Measurements from ENCODE around the gene NHS. TPM values are rescaled to one million over a fixed set of nuclear protein-coding genes. Genes with fewer than 3 reads are reported as not detected.

The NHS gene
- 3.4 TPM for polyA plus RNA-seq (2013, experiment 1 of 2; ENCODE audit: insufficient read length)
- polyA plus RNA-seq (2013, experiment 2 of 2; ENCODE audit: insufficient read length), result 4.4 TPM

DNA sequence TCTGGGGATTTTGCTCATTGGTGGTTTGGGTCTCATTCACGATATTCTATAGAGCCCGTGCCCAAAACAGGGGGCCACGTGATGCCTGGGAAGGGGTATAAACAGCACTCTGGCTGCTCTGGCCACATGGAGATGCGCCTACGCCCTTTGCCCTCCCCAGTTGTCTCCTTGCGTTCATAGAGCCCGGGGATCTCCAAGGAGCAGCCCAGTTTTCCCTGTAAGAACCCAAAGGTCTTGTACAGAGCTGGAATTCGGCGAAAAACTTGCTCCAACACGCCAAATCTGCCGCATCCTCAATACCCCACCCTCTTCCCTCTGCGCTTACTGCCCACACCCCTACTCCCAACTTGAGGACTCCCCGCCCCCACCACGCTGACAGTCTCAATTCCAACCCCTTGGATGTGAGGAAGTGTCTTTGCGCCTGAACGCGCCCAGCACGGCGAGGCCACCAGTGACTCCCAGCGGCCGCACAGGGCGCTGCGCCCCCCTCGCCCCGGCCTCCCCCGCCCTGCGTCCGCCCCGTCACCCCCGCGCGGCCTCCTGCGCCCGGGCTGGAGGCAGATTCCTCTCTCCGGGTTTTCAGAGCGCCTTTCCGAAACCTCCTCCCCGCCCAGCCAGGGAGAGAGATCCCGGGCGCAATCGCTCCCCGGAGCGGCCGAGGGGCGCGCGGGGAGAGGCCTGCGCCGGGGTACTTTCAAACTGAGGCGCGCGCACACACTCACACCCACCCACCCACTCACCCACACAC, at the start of gene NHS:
Gene NHS, plus strand, starts transcription at position 582 of the 748 bp plus-strand sequence. CDS start 558 bp downstream, outside the sequence.
- peak; percentile 83 for DNase-seq

- no peak for DNase-seq
These were observed 46.2 kb upstream of the NHS start for GRCh38 chrX:17328837-17329236.

DNA sequence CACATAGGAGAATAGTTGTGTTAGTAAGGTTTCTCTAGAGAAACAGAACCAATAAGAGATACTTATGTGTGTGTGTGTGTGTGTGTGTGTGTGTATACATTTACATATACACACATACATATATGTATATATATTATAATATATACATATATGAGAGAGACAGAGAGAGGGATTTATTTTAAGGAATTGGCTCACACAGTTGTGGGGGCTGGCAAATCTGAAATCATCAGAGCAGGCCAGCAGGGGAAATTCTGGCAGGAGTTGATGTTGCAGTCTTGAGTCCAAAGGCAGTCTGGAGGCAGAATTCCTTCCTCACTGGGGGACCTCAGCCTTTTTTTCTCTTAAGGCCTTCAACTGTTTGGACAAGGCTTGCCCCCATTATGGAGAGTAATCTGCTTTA, 38.6 kb upstream of the NHS start:
- DNase-seq, result no peak

DNA sequence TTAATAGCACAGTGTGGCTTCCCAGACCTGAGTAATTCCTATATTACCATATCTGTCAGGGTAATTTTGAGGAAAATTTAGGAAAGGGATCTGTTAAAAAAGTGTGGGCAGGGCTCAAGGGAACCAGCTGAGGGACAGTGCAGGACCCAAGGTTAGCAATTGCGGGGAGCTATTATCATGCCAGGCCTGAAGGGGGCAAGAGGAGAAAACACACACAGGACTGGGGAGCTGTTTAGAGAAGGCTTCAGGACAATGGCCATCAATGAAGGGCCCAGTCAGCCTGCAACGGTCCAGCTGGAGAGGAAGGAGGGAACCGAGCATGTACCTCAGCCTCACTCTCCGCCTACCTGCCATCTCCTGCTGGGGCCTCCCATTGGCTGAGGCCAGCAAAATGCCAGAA, 19.0 kb upstream of the NHS start:
- no peak for DNase-seq

GRCh38 chrX:17359500-17359899, 15.5 kb upstream of the NHS start:
- DNase-seq, result no peak

DNA sequence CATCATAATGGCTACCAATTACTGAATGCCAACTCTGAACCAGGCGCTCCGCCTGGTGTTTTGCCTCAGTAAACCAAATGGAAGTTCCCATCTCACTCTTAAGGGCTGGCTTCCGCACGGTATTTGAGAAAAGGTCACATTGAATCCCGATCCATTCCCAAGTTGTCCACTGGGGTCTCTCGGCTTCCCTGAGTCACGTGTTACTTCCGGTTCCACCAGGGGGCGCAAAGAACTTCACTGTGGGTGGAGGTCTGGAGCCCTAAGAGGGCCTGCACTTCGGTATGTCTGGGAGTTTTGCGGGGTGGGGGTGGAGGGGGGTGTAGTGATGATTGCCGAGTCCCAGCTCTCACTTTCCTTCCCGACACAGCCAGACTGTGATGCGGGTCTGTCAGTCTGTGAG, 13.4 kb upstream of the NHS start:
- DNase-seq, result no peak

DNA sequence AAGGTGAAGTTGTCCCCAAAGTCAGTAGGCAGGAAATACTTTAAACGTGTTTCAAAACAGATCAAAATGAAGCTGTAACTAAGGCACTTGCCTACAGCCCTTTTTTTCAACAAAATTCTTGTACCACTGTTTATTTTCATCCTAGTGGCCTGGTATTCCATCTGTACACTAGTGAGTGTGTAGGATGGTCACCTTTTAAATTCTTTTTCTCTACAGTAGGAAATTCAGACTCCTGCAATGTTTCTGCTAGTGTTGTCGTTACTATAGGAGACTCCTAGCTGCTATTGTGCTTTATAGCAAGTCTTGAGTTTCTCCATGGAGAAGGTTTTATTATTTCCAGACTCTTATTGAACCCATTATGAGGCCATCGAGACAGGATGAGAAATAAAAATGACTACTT, 7.0 kb upstream of the NHS start:
- no peak for DNase-seq

- no peak for DNase-seq
These were observed 5.7 kb upstream of the NHS start for GRCh38 chrX:17369309-17369708.

DNA sequence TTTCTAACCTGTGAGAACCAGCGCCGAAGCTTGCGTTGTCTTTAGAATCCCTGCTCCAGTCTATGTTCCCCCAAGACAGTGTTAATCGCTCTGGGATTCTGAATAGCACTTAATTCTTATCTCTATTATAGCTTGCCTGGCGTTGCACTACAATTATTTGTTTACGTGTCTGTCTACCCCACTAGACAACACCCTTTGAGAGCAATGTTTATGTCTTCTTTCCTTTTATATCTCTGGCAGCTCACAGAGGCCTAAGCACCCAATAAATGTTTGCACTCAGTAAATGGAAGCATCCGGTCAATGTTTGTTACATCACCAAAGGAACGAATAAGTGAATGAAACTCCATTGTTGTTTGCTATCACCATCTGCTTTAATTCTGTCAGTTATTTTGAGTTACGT, 4.8 kb upstream of the NHS start:
- no peak for DNase-seq

GRCh38 chrX:17372052-17372451, 2.9 kb upstream of the NHS start:
- DNase-seq, result no peak

DNA sequence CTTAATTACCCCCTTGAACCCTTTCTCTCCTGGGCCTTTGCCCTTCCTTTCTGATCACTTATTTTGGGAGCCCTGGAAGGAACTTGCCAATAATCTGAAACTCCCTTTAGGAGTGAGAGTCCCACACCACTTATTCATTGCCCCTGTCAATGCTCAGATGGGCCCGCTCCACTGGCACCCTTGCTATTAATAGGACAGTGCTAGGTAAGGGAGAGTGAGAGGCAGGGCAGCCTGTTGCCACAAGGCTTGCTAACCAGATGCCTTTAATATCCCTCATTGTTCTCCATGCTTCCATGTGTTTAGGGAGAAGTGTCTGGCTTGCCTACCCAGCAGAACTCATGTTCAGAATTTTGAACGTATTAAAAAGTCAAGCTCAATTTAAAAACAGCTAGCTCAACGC, 1.7 kb upstream of the NHS start:
- DNase-seq, result no peak

GRCh38 chrX:17375367-17375636, 302 bp downstream of the NHS start:
- DNase-seq, result no peak

DNA sequence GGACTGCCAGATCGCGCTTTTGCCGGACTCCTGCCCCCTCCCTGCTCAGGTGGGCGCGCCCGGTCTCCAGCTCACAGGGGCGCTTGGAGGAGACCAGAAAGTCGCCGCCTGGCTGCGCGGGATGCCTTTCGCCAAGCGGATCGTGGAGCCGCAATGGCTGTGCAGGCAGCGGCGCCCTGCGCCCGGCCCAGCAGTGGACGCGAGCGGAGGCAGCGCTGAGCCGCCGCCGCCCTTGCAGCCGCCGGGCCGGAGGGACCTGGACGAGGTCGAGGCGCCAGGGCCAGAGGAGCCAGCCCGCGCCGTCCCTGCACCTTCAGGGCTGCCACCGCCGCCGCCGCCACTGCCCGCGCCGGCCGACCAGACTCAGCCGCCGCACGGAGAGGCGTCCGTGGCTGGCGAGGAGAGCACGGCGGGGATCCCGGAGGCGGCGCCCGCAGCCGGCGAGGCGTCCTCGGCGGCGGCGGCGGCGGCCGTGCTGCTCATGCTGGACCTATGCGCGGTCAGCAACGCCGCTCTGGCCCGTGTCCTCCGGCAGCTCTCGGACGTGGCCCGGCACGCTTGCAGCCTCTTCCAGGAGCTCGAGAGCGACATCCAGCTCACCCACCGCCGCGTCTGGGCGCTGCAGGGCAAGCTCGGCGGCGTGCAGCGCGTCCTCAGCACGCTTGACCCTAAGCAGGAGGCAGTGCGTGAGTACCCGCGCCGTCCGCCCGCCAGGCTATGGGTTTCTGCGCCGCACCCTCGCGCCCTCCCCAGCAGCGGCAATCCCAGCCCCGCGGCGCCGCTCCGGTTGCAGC, 834 bp downstream of the NHS start:
- no peak for DNase-seq

DNA sequence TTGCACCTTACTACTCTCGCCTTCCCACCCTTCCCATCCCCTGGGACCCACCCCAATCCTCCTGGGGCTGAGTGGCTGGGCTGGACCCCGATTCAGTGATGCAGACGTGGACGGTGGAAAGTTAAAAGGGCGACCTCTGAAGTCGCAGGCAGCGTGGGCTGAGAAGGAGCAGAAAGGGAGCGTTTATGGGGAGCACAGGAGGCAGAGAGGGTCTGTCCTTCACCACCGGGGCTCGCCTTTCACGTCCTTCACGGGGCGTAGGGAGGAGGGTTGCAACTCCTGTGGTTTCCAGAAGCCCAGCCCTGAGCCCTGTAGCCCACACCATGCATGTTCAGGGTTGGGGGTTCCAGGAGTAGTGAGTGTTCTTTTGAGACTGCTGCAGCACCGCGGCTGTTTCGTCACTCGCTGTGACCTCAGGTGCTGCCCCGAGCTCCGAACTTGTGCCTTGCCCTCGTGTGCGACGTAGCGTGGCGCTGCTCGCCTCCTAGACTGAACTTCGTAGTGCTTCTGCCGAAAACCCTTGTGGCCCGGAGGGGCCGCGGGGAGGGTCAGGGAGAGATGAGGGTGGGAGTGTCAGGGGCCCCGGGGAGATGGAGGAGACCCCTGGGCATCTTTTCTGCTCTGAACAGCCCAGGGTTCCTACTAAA, 1.6 kb downstream of the NHS start:
- no peak for DNase-seq

DNA sequence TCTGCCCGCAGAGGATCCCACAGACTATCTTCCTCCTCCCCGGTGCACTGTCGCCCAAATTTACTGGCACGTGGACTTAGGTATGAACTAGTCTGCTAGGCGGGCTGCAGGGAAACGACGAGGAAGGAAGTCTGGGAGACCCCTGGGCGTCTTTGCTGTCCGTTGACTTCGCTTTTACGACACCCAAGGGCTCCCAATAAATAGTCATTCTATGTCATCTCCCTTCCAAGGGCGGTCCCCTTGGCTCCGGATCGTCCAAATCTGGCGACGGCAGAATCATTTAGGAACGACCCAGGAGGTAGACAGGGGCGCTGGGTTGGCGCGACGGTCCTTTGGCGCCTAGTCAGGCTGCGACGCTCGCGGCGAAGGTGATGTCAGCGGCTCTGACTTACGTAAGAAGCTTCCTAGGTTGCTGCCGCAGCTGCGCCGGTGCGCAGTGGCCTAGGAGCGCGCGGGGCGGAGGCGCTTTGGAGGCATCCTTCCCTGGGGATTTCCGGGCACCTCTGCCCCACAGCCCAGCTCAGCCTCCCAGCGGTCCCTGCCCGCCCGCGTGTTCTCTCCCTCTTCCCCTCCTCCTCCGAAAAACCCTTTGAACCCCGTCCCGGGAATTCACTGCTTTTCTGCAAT, 2.2 kb downstream of the NHS start:
- no peak for DNase-seq

DNA sequence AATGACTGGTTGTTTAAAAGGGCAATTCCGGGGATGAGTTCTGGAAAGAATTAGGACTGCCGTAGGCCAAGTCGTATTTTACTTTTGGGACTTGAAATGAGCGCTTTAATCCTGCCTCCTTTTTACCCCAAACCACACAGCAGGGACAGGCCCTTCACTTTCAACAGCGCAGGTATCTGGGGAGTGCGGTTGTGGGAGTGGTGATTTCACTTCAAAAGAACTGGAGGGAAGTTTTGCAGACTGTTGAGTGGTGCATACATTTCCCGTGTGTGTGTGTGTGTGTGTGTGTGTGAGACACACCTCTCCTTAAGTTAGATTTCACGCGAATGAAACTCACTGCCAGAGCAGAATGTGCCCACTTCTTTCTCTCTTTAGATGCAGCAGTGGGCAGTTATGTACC, 2.8 kb downstream of the NHS start:
- no peak for DNase-seq

DNA sequence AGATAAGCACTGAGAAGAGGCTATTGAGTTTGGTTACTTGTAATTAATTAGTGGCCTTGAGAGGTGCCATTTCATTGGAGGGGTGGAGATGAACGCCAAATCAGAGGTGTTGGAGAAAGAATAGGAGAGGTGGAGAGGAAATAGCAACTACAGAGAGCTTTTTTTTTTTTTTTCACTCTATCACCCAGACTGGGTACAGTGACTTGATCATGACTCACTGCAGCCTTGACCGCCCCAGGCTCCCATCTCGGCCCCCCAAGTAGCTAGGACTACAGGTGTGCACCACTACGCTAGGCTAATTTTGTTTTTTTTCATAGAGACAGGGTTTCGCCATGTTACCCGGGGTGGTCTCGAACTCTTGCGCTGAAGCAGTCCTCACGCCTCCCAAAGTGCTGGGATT, 5.2 kb downstream of the NHS start:
- DNase-seq, result no peak

DNA sequence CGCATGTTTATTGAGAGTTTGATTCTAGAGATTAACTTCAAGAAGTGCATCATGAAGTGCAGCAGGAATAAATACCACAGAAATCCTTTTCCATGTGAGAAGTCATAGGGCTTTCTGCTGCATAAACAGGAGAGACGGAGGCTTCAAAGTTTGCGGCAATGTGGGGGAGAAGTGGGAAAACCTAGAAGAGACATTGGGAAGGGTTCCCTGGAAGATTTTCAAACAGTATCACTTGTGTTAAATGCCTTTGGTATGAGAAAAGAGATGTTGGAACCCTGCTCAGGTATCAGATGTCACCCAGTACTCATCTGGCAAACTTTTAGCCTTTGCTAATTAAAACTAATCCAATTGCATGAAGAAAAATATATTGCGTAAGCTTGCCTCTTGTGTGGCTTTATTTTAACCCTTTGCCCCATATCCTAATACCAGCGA, 15.4 kb downstream of the NHS start:
- no peak for DNase-seq

DNA sequence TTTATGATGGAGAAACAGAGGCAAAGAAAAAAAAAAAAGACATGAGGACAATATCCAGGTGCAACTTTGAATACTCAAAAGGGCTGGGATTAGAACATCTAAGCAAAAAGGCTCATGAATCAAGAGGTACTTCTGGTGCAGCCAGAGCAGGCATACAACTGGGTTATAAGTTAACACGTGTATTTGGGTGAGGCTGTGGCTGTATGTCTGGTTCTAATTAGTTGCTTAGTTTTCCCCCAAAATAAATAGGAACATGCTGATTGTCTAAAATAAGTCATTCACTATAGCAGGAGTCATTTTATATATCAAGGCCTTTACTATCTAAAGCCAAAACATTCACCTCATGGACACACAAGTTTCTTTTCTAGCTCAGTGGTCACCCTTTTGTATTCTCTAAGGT, 20.2 kb downstream of the NHS start:
- no peak for DNase-seq

GRCh38 chrX:17397074-17397473, 22.1 kb downstream of the NHS start:
- DNase-seq, result peak; percentile 74

DNA sequence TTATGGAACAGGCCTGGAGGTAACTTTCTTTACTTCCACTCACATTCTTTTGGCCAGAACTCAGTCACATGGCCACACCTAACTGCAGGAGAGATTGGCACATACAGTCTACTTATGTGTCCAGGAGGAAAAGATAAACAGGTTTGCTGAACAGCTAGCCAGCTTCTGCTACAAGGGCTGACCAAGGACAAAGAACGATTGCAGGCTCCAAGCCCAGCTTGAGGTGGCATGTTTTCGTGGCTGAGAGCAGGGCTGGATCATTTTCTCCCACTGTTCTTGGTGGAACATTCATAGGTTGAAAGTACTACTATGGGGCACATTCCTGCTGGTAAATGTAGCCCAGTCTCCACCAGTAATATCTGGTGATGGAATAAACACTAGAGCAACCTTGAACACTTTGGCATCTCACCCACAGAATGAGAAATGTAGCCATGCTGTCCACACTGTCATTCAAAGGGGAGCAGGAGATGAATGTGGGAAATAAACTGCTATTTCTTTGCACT, 28.2 kb downstream of the NHS start:
- DNase-seq, result no peak

DNA sequence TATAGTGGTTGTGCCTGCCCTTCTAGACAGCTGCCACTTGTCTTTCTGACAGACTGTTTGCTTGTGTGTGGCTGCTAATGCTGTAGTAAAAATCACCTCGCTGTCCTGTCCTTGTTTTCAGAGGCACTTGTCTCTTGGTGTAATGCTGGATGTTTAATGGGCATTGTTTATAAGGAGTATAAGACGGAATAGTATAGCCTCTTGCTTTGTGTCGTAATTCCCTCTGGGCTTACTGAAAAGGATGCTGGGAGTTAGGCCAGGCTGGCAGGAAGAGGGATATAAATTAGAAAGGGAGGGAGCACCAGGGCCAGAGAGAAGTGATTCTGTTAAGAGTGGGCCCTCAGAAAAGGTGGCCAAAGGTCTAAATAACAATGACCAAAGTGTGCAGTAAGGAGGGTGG, 29.0 kb downstream of the NHS start:
- no peak for DNase-seq

Data from fibroblast of skin of scalp (primary cell).